Stimulated activated CD4-positive, alpha-beta T cell treated with anti-CD3 and anti-CD28 coated beads, Interleukin-12 subunit alpha, Interleukin-12 subunit beta, amount 100 ng/mL, for 48 hours (primary cell): Measurements from ENCODE around the gene WNT9A.
A peak's percentile ranks its signal among the peaks of the same experiment; 100 is the strongest.

ENCODE experiments used
- DNase-seq, 3 donors: peaks; one replicate each; pipeline ENCODE4 v3.0.0-alpha.2; 2020; ENCODE audit warnings: low read depth in 2 of 3, low spot score in 1 of 3

Gene WNT9A

GRCh38 chr1:227954163-227954850 lies 6.6 kb upstream of the WNT9A start:
- DNase-seq: no peak

GRCh38 chr1:227953022-227953412 lies 5.3 kb upstream of the WNT9A start:
- no peak for DNase-seq

- no peak for DNase-seq
These were observed 4.8 kb upstream of the WNT9A start for GRCh38 chr1:227952374-227953021.

GRCh38 chr1:227951624-227952373 lies 4.1 kb upstream of the WNT9A start:
- no peak for DNase-seq

GRCh38 chr1:227950735-227951346 lies 3.1 kb upstream of the WNT9A start:
- DNase-seq: no peak

- no peak for DNase-seq
These were observed 2.4 kb upstream of the WNT9A start for GRCh38 chr1:227949954-227950734.

- no peak for DNase-seq
These were observed 1.7 kb upstream of the WNT9A start for GRCh38 chr1:227949341-227949921.

- no peak for DNase-seq
These were observed 945 bp upstream of the WNT9A start for GRCh38 chr1:227948493-227949260.

GRCh38 chr1:227947386-227947675 lies 401 bp downstream of the WNT9A start:
- no peak for DNase-seq

- DNase-seq: peak; percentile 24 to 42 (median 36)
These were observed 927 bp downstream of the WNT9A start for GRCh38 chr1:227946624-227947385.

GRCh38 chr1:227945891-227946623 lies 1.7 kb downstream of the WNT9A start:
- DNase-seq: no peak

GRCh38 chr1:227944931-227945890 lies 2.5 kb downstream of the WNT9A start:
- no peak for DNase-seq

GRCh38 chr1:227944090-227944930 lies 3.4 kb downstream of the WNT9A start:
- no peak for DNase-seq

GRCh38 chr1:227943381-227944089 lies 4.2 kb downstream of the WNT9A start:
- no peak for DNase-seq

- DNase-seq: no peak
These were observed 4.9 kb downstream of the WNT9A start for GRCh38 chr1:227942716-227943261.
